ENCODE measurements around the gene PPRC1. TPM values are rescaled to one million over a fixed set of nuclear protein-coding genes. Genes with fewer than 3 reads are reported as not detected.
"Not testable (repeated sequence)": the region's sequence is repeated elsewhere in the genome, so short reads cannot be mapped to it uniquely, and the experiment has no call there.

The PPRC1 gene
- total RNA-seq, 2 donors from 2014 or later, result 17.0 to 36.1 TPM

- Histone ChIP-seq H3K9ac (ENCODE audit: low read depth in 2 of 2, low read length in 2 of 2) (no peak overlapping the region), H3K9me3 (no peaks in the 10 kb centered on the region), H3K27me3 (no peaks in the 10 kb centered on the region), H3K4me1 (peaks cover 7% of the 10 kb centered on the region), H3K27ac (no peak overlapping the region), H3K4me3 (no peak overlapping the region), H3K36me3 (no peaks in the 10 kb centered on the region)
- intact Hi-C loops (cut with DNase I), result no loop called here
- no peak for DNase-seq
- no peak for TF ChIP-seq CTCF (IDR thresholded peaks at IDR 0.05)
These were observed 53.1 kb downstream of the PPRC1 start for GRCh38 chr10:102185811-102186527.

- H3K9ac ChIP-seq (ENCODE audit: low read depth in 2 of 2, low read length in 2 of 2), result peak overlapping the region in 1 of 2 donors; percentile 1
- H3K27ac ChIP-seq, result no peak overlapping the region
- no peak overlapping the region for H3K4me3 ChIP-seq
- H3K27me3 ChIP-seq, result no peaks in the 10 kb centered on the region
- peak; percentile 23 for DNase-seq
- TF ChIP-seq CTCF (IDR thresholded peaks at IDR 0.05), result no peak
- H3K4me1 ChIP-seq, result peaks cover 7% of the 10 kb centered on the region
- intact Hi-C loops (cut with DNase I), result no loop called here
- no peaks in the 10 kb centered on the region for H3K9me3 ChIP-seq
- H3K36me3 ChIP-seq, result no peaks in the 10 kb centered on the region
These were observed 55.6 kb downstream of the PPRC1 start for GRCh38 chr10:102188298-102188940.

GRCh38 chr10:102188941-102189898 is 56.4 kb downstream of the PPRC1 start:
- H3K4me3 ChIP-seq; intact Hi-C loops (cut with DNase I); H3K36me3 ChIP-seq; DNase-seq; H3K27me3 ChIP-seq; H3K9me3 ChIP-seq; H3K9ac ChIP-seq (ENCODE audit: low read depth in 2 of 2, low read length in 2 of 2); H3K4me1 ChIP-seq: not testable (repeated sequence)
- H3K27ac ChIP-seq, result peak overlapping the region; percentile 40

GRCh38 chr10:102191956-102192355 is 59.1 kb downstream of the PPRC1 start:
- intact Hi-C loops (cut with DNase I), result no loop called here

GRCh38 chr10:102195296-102195870 is 62.5 kb downstream of the PPRC1 start:
- H3K27ac ChIP-seq, result no peak overlapping the region
- no peaks in the 10 kb centered on the region for H3K36me3 ChIP-seq
- no peaks in the 10 kb centered on the region for H3K4me1 ChIP-seq
- no peak overlapping the region for H3K9ac ChIP-seq (ENCODE audit: low read depth in 2 of 2, low read length in 2 of 2)
- intact Hi-C loops (cut with DNase I), result no loop called here
- H3K4me3 ChIP-seq, result no peak overlapping the region
- no peaks in the 10 kb centered on the region for H3K27me3 ChIP-seq
- no peak for TF ChIP-seq CTCF (IDR thresholded peaks at IDR 0.05)
- no peaks in the 10 kb centered on the region for H3K9me3 ChIP-seq
- no peak for DNase-seq

More at GRCh38 chr10:102191956-102192355, 59.1 kb downstream of the PPRC1 start:
- DNase-seq, result no peak
- no peaks in the 10 kb centered on the region for H3K9me3 ChIP-seq
- H3K27me3 ChIP-seq, result no peaks in the 10 kb centered on the region
- H3K4me3 ChIP-seq, result no peak overlapping the region
- no peak for TF ChIP-seq CTCF (IDR thresholded peaks at IDR 0.05)
- no peak overlapping the region for H3K27ac ChIP-seq
- peaks cover 7% of the 10 kb centered on the region for H3K4me1 ChIP-seq
- no peak overlapping the region for H3K9ac ChIP-seq (ENCODE audit: low read depth in 2 of 2, low read length in 2 of 2)
- H3K36me3 ChIP-seq, result no peaks in the 10 kb centered on the region
